ENCODE measurements around the gene VCAN.

DNA sequence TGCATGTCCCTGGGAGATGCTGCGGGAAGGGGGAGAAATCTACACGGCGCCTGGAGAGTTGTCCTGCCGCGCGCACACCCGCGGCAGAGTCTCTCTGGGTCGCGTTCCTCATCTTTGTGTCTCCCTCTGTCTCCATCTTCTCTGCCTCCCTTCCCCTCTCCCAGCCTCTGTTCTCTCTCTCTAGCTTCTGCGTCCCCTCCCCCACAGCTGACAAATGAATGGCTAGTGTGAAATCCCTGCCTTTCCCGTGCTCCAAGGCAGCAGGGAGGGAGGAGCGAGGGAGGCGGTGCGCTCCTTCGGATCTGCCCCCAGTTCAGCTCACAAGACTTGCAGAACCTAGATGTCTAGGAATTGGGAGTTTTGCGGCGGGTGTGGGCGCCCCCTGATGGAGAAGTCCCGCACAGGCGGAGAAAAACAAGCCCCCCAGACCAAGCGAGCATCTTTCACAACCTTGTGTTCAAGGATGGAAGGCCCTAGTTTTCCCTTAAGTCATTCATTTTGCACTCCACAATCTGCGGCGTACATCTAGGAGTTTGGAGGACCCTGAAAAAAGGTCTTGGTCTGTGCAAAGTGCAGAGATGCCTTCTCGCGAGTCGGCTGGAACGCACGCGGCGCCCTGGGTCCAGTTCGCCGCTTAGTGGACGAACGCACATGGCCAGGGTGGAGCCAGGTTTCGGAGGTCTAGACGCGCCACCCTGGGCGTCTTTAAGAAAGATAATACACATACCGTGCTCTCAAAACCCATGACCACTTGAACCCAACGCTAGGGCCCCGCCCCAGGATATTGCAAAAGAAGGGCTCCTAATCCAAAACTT lies 2.0 kb downstream of the VCAN start:
- TF ChIP-seq SIN3A (IDR thresholded peaks at IDR 0.05; ENCODE audit: borderline replicate concordance, insufficient read depth, low read depth, low read length): no peak
- TF ChIP-seq, protein P1, sequence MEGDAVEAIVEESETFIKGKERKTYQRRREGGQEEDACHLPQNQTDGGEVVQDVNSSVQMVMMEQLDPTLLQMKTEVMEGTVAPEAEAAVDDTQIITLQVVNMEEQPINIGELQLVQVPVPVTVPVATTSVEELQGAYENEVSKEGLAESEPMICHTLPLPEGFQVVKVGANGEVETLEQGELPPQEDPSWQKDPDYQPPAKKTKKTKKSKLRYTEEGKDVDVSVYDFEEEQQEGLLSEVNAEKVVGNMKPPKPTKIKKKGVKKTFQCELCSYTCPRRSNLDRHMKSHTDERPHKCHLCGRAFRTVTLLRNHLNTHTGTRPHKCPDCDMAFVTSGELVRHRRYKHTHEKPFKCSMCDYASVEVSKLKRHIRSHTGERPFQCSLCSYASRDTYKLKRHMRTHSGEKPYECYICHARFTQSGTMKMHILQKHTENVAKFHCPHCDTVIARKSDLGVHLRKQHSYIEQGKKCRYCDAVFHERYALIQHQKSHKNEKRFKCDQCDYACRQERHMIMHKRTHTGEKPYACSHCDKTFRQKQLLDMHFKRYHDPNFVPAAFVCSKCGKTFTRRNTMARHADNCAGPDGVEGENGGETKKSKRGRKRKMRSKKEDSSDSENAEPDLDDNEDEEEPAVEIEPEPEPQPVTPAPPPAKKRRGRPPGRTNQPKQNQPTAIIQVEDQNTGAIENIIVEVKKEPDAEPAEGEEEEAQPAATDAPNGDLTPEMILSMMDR (IDR thresholded peaks at IDR 0.05): peak; percentile 91
- no peak for TF ChIP-seq POLR2AphosphoS5 (IDR thresholded peaks at IDR 0.05; ENCODE audit: low read depth, low read length)
- TF ChIP-seq REST (IDR thresholded peaks at IDR 0.05; ENCODE audit: insufficient read depth in 1 of 2, low read depth in 2 of 2, low read length in 1 of 2): no peak
- TF ChIP-seq TCF7L2 (IDR thresholded peaks at IDR 0.05; ENCODE audit: low read depth, low read length): no peak
